Measurements from ENCODE around the gene SOX1. TPM values are rescaled to one million over a fixed set of nuclear protein-coding genes. Genes with fewer than 3 reads are reported as not detected.

Gene SOX1
- total and polyA plus RNA-seq, 10 of the 15 experiments (the other 5 are each of a cell fraction or from before 2014, with no cell fraction given) = not detected

- in situ Hi-C loops (cut with MboI) (no loop called here), intact Hi-C loops (cut with micrococcal nuclease; ENCODE audit: unreplicated experiment) (no loop called here)
- no TSS peak for BruUV-seq (replicated peaks)
- ATAC-seq (no peak), FAIRE-seq (no peak), DNase-seq (ENCODE audit: low read depth, low spot score) (no peak)
- H4K20me1 ChIP-seq (ENCODE audit: control insufficient read depth, insufficient read depth) = no peaks in the 10 kb centered on the region
- no peak overlapping the region for H3K4me2 ChIP-seq (ENCODE audit: control insufficient read depth, insufficient read depth)
- 88% methylated on average over 15 of the region's 44 CpGs for WGBS (ENCODE audit: insufficient coverage, insufficient replicate concordance, low lambda C conversion rate, missing lambda C conversion rate)
- CTCF ChIA-PET = no interaction called here
- no peak overlapping the region for H3K9ac ChIP-seq (ENCODE audit: control insufficient read depth, insufficient read depth, low read length)
- RAD21 ChIA-PET (ENCODE audit: unreplicated experiment) = no interaction called here
- no peaks in the 10 kb centered on the region; the same call in 2 of the 3 replicates for H3K9me3 ChIP-seq (replicated peaks; ENCODE audit: control insufficient read depth, insufficient read depth, low read length)
- no peaks in the 10 kb centered on the region for H3K4me1 ChIP-seq (ENCODE audit: control insufficient read depth, insufficient read depth, low read length)
- no peak overlapping the region for H3K4me3 ChIP-seq
- SMC1A ChIA-PET (ENCODE audit: uncharacterized antibody, unreplicated experiment) = no interaction called here
- H2AFZ ChIP-seq (ENCODE audit: control insufficient read depth, low read depth, low read length) = no peak overlapping the region
- no peaks in the 10 kb centered on the region for H3K36me3 ChIP-seq (ENCODE audit: control insufficient read depth in 2 of 2, insufficient read depth in 2 of 2, low read length in 1 of 2)
- no peak overlapping the region for H3K27ac ChIP-seq (ENCODE audit: control insufficient read depth, insufficient read depth)
- no peak for TF ChIP-seq EP300 (IDR thresholded peaks at IDR 0.05; ENCODE audit: borderline replicate concordance in 1 of 2, control insufficient read depth in 1 of 2, low read depth in 2 of 2, low read length in 2 of 2)
- no peak for TF ChIP-seq RUNX3 (IDR thresholded peaks at IDR 0.05; ENCODE audit: low read length)
- TF ChIP-seq RAD21 (IDR thresholded peaks at IDR 0.05; ENCODE audit: insufficient read depth, low read depth, low read length) = no peak
- TF ChIP-seq GABPA (IDR thresholded peaks at IDR 0.05; ENCODE audit: low read depth) = no peak
- no peak for TF ChIP-seq CEBPB (IDR thresholded peaks at IDR 0.05; ENCODE audit: borderline replicate concordance in 1 of 2, low read depth in 2 of 2, low read length in 2 of 2)
- no peaks in the 10 kb centered on the region for H3K27me3 ChIP-seq (replicated peaks in 1 of 2; ENCODE audit: control insufficient read depth in 2 of 2, insufficient read depth in 2 of 2, low read length in 1 of 2)
- POLR2A ChIA-PET = no interaction called here
- H3K79me2 ChIP-seq (ENCODE audit: control insufficient read depth, insufficient read depth, low read length) = no peaks in the 10 kb centered on the region
These were observed 37.9 kb downstream of the SOX1 start for GRCh38 chr13:112104881-112105234.

- no peaks in the 10 kb centered on the region for H3K79me2 ChIP-seq (ENCODE audit: control insufficient read depth, insufficient read depth, low read length)
- ATAC-seq (no peak), FAIRE-seq (no peak), DNase-seq (ENCODE audit: low read depth, low spot score) (no peak)
- no peak overlapping the region for H3K9ac ChIP-seq (ENCODE audit: control insufficient read depth, insufficient read depth, low read length)
- CTCF ChIA-PET = no interaction called here
- no peak overlapping the region for H2AFZ ChIP-seq (ENCODE audit: control insufficient read depth, low read depth, low read length)
- no peaks in the 10 kb centered on the region for H3K27me3 ChIP-seq (replicated peaks in 1 of 2; ENCODE audit: control insufficient read depth in 2 of 2, insufficient read depth in 2 of 2, low read length in 1 of 2)
- RAD21 ChIA-PET (ENCODE audit: unreplicated experiment) = no interaction called here
- no peak for TF ChIP-seq RELA (IDR thresholded peaks at IDR 0.05; ENCODE audit: borderline replicate concordance, partially characterized antibody)
- no peak for TF ChIP-seq SREBF2 (IDR thresholded peaks at IDR 0.05; ENCODE audit: low read length)
- TF ChIP-seq JUND (IDR thresholded peaks at IDR 0.05; ENCODE audit: low read depth, low read length) = no peak
- H3K4me2 ChIP-seq (ENCODE audit: control insufficient read depth, insufficient read depth) = no peak overlapping the region
- no peaks in the 10 kb centered on the region; the same call in 2 of the 3 replicates for H3K9me3 ChIP-seq (replicated peaks; ENCODE audit: control insufficient read depth, insufficient read depth, low read length)
- WGBS (ENCODE audit: insufficient coverage, insufficient replicate concordance, low lambda C conversion rate, missing lambda C conversion rate) = 73% methylated on average over 23 of the region's 35 CpGs
- intact Hi-C loops (cut with micrococcal nuclease; ENCODE audit: unreplicated experiment) (no loop called here), in situ Hi-C loops (cut with MboI) (no loop called here)
- SMC1A ChIA-PET (ENCODE audit: uncharacterized antibody, unreplicated experiment) = no interaction called here
- BruUV-seq (replicated peaks) = no TSS peak
- no peak overlapping the region for H3K4me3 ChIP-seq
- no peaks in the 10 kb centered on the region for H3K4me1 ChIP-seq (ENCODE audit: control insufficient read depth, insufficient read depth, low read length)
- POLR2A ChIA-PET = no interaction called here
- no peaks in the 10 kb centered on the region for H3K36me3 ChIP-seq (ENCODE audit: control insufficient read depth in 2 of 2, insufficient read depth in 2 of 2, low read length in 1 of 2)
- no peak overlapping the region for H3K27ac ChIP-seq (ENCODE audit: control insufficient read depth, insufficient read depth)
- no peaks in the 10 kb centered on the region for H4K20me1 ChIP-seq (ENCODE audit: control insufficient read depth, insufficient read depth)
These were observed 38.3 kb downstream of the SOX1 start for GRCh38 chr13:112105244-112105681.
